H9 (cell line): ENCODE data around the gene LITAF. TPM values are rescaled to one million over a fixed set of nuclear protein-coding genes. Genes with fewer than 3 reads are reported as not detected.

Experiments used
- DNase-seq: peaks from one replicate; pipeline ENCODE4 v3.0.0-alpha.2; 2017
- H2AFZ ChIP-seq: one replicate; pipeline ENCODE4 v1.6.1; 2013; ENCODE audit warnings: mild to moderate bottlenecking, low read length, control low read depth, moderate library complexity
- H2AK5ac ChIP-seq: 2 replicates; pipeline ENCODE4 v1.6.1; 2013; ENCODE audit warnings: low read length, control low read depth, mixed read lengths; ENCODE audit not compliant: insufficient read length
- H2BK120ac ChIP-seq: one replicate; pipeline ENCODE4 v1.6.1; 2013; ENCODE audit warnings: low read depth, mild to moderate bottlenecking, low read length, control low read depth, inconsistent platforms; ENCODE audit not compliant: poor library complexity, severe bottlenecking
- H2BK12ac ChIP-seq: 2 replicates; pipeline ENCODE4 v1.6.1; 2013; ENCODE audit warnings: low read length, control low read depth, mixed read lengths, low read depth; ENCODE audit not compliant: insufficient read length
- H2BK15ac ChIP-seq: 2 replicates; pipeline ENCODE4 v1.6.1; 2013; ENCODE audit warnings: low read depth, low read length, control low read depth
- H2BK20ac ChIP-seq: one replicate; pipeline ENCODE4 v1.6.1; 2013; ENCODE audit warnings: low read depth, mild to moderate bottlenecking, low read length, control low read depth, inconsistent platforms; ENCODE audit not compliant: poor library complexity, severe bottlenecking
- H2BK5ac ChIP-seq: 2 replicates; pipeline ENCODE4 v1.6.1; 2013; ENCODE audit warnings: low read length, control low read depth, mixed read lengths; ENCODE audit not compliant: insufficient read length
- H3K14ac ChIP-seq: 2 replicates; pipeline ENCODE4 v1.6.1; 2013; ENCODE audit warnings: low read length, control low read depth; ENCODE audit not compliant: insufficient read depth
- H3K18ac ChIP-seq: 2 replicates; pipeline ENCODE4 v1.6.1; 2013; ENCODE audit warnings: low read depth, mild to moderate bottlenecking, mixed read lengths, low read length, control low read depth; ENCODE audit not compliant: insufficient read length
- H3K23ac ChIP-seq: 2 replicates; pipeline ENCODE4 v1.6.1; 2013; ENCODE audit warnings: low read length, control low read depth, mixed read lengths, low read depth; ENCODE audit not compliant: insufficient read length
- H3K23me2 ChIP-seq: 2 replicates; pipeline ENCODE4 v1.6.1; 2013; ENCODE audit warnings: low read depth, mild to moderate bottlenecking, mixed read lengths, low read length, control low read depth; ENCODE audit not compliant: insufficient read length, poor library complexity, severe bottlenecking
- H3K27ac ChIP-seq: 2 replicates; pipeline ENCODE4 v1.5.1; 2013; ENCODE audit warnings: low read length, control low read depth, mixed read lengths, low read depth; ENCODE audit not compliant: insufficient read length
- H3K27me3 ChIP-seq: 2 replicates; pipeline ENCODE4 v1.6.1; 2013; ENCODE audit warnings: low read length, control low read depth, inconsistent platforms; ENCODE audit not compliant: insufficient read depth
- H3K4ac ChIP-seq: 2 replicates; pipeline ENCODE4 v1.6.1; 2013; ENCODE audit warnings: low read depth, mild to moderate bottlenecking, control low read depth, inconsistent platforms, low read length, moderate library complexity
- H3K4me1 ChIP-seq: 2 replicates; pipeline ENCODE4 v1.6.1; 2013; ENCODE audit warnings: low read length, control low read depth, inconsistent platforms; ENCODE audit not compliant: insufficient read depth
- H3K4me2 ChIP-seq: 2 replicates; pipeline ENCODE4 v1.6.1; 2013; ENCODE audit warnings: low read length, control low read depth, mixed read lengths; ENCODE audit not compliant: insufficient read length, insufficient read depth
- H3K56ac ChIP-seq: 2 replicates; pipeline ENCODE4 v1.6.1; 2013; ENCODE audit warnings: low read depth, mild to moderate bottlenecking, mixed read lengths, low read length, control low read depth; ENCODE audit not compliant: insufficient read length
- H3K79me1 ChIP-seq: 2 replicates; pipeline ENCODE4 v1.6.1; 2013; ENCODE audit warnings: low read depth, mild to moderate bottlenecking, moderate library complexity, low read length, control low read depth, inconsistent platforms; ENCODE audit not compliant: insufficient read depth, poor library complexity, severe bottlenecking
- H3K79me2 ChIP-seq: 2 replicates; pipeline ENCODE4 v1.6.1; 2013; ENCODE audit warnings: low read length, control low read depth, inconsistent platforms; ENCODE audit not compliant: insufficient read depth
- H3K9ac ChIP-seq: 2 replicates; pipeline ENCODE4 v1.6.1; 2013; ENCODE audit warnings: low read length, control low read depth, mixed read lengths; ENCODE audit not compliant: insufficient read length; ENCODE audit errors: extremely low read depth
- H3K9me3 ChIP-seq: one replicate; pipeline ENCODE4 v1.6.1; 2013; ENCODE audit warnings: low read depth, low read length, inconsistent platforms; ENCODE audit not compliant: control insufficient read depth
- H3T11ph ChIP-seq: one replicate; pipeline ENCODE4 v1.6.1; 2013; ENCODE audit warnings: mild to moderate bottlenecking, low read length, control low read depth, inconsistent platforms
- H4K20me1 ChIP-seq: one replicate; pipeline ENCODE4 v1.6.1; 2013; ENCODE audit not compliant: control insufficient read depth, insufficient read length, insufficient read depth
- H4K5ac ChIP-seq: 2 replicates; pipeline ENCODE4 v1.6.1; 2013; ENCODE audit warnings: low read depth, mild to moderate bottlenecking, mixed read lengths, low read length, control low read depth; ENCODE audit not compliant: insufficient read length
- H4K8ac ChIP-seq: replicated peaks from 2 replicates; pipeline ENCODE4 v1.6.1; 2013; ENCODE audit warnings: low read length, control low read depth, mixed read lengths, low read depth; ENCODE audit not compliant: insufficient read length
- H4K91ac ChIP-seq: 2 replicates; pipeline ENCODE4 v1.6.1; 2013; ENCODE audit warnings: low read depth, mild to moderate bottlenecking, moderate library complexity, mixed read lengths, low read length, control low read depth; ENCODE audit not compliant: insufficient read length
- H3K27ac Mint-ChIP-seq, 3 experiments: 2 replicates in 2 of 3; 3 replicates in 1 of 3; pipeline ENCODE4 v1.8.0; 2020 to 2021; ENCODE audit warnings: mixed read lengths in 3 of 3, mild to moderate bottlenecking in 1 of 3, moderate library complexity in 1 of 3
- H3K27me3 Mint-ChIP-seq: 2 replicates; pipeline ENCODE4 v1.8.0; 2021; ENCODE audit warnings: low read depth, mild to moderate bottlenecking, moderate library complexity, mixed read lengths
- H3K36me3 Mint-ChIP-seq, 3 experiments: 2 replicates in 2 of 3; 3 replicates in 1 of 3; pipeline ENCODE4 v1.8.0; 2020 to 2021; ENCODE audit warnings: low read depth in 3 of 3, mixed read lengths in 3 of 3; ENCODE audit not compliant: insufficient read depth in 1 of 3
- H3K4me1 Mint-ChIP-seq, 2 experiments: 2 replicates each; pipeline ENCODE4 v1.8.0; 2020; ENCODE audit warnings: mixed read lengths in 2 of 2
- H3K4me3 Mint-ChIP-seq, 2 experiments: 2 replicates in 1 of 2; 3 replicates in 1 of 2; pipeline ENCODE4 v1.8.0; 2020 to 2021; ENCODE audit warnings: mild to moderate bottlenecking in 2 of 2, mixed read lengths in 2 of 2, moderate library complexity in 1 of 2
- H3K9me3 Mint-ChIP-seq, 2 experiments: 2 replicates in 1 of 2; 3 replicates in 1 of 2; pipeline ENCODE4 v1.8.0; 2020; ENCODE audit warnings: mild to moderate bottlenecking in 2 of 2, mixed read lengths in 2 of 2, moderate library complexity in 1 of 2
- WGBS: extraction: QIAGEN DNeasy Blood & Tissue Kit; methylation state at CpG from one replicate; pipeline ENCODE4 v1.1.7; 2013; ENCODE audit warnings: missing lambda C conversion rate, low lambda C conversion rate, mixed read lengths; ENCODE audit not compliant: insufficient read length; ENCODE audit errors: extremely low coverage; 5-methylcytosine and 5-hydroxymethylcytosine counted together
- total RNA-seq: library from RNA; stranded (reverse); gene quantifications from 2 replicates; pipeline ENCODE4 v1.2.1, GENCODE V29; 2021
- TF ChIP-seq, protein P1 (sequence below): fragments of 200-600 bp; sonication (generic); conservative IDR thresholded peaks from 3 replicates; pipeline ENCODE4 v1.8.0; 2021; ENCODE audit warnings: antibody characterized with exemption, mild to moderate bottlenecking

The LITAF gene
- total RNA-seq, 1 experiment from 2014 or later = 249 TPM

- Histone ChIP-seq H2BK120ac (no peak overlapping the region), H3K23me2 (no peaks in the 10 kb centered on the region), H2AFZ (no peak overlapping the region), H3K27me3 (no peaks in the 10 kb centered on the region), H3K4me1 (no peaks in the 10 kb centered on the region), H2BK12ac (no peak overlapping the region), H4K5ac (no peak overlapping the region), H2AK5ac (no peak overlapping the region), H3K18ac (no peak overlapping the region), H3K79me1 (no peaks in the 10 kb centered on the region), H3K9ac (no peak overlapping the region), H4K8ac (no peak overlapping the region), H4K91ac (no peak overlapping the region), H3K4me2 (no peak overlapping the region), H3K56ac (no peak overlapping the region), H3K79me2 (no peaks in the 10 kb centered on the region), H3K27ac (no peak overlapping the region), H2BK20ac (no peak overlapping the region), H4K20me1 (no peaks in the 10 kb centered on the region), H2BK15ac (no peak overlapping the region), H3K9me3 (no peaks in the 10 kb centered on the region), H2BK5ac (no peak overlapping the region), H3K23ac (no peak overlapping the region), H3K4ac (no peak overlapping the region), H3T11ph (no peak overlapping the region), H3K14ac (no peak overlapping the region)
- DNase-seq = no peak
- no peak overlapping the region for H3K4me3 Mint-ChIP-seq
- WGBS = no CpG with 5 or more reads among the region's 5 CpGs
- peak overlapping the region in 1 of 3 experiments; percentile 8; a peak in 1 of 7 replicates for H3K27ac Mint-ChIP-seq
- H3K4me1 Mint-ChIP-seq = peaks cover 36 to 48% of the 10 kb centered on the region in 2 experiments
- H3K9me3 Mint-ChIP-seq = no peaks in the 10 kb centered on the region
- H3K27me3 Mint-ChIP-seq = peaks cover 1% of the 10 kb centered on the region; the same call in 1 of the 2 replicates
- TF ChIP-seq, protein P1, sequence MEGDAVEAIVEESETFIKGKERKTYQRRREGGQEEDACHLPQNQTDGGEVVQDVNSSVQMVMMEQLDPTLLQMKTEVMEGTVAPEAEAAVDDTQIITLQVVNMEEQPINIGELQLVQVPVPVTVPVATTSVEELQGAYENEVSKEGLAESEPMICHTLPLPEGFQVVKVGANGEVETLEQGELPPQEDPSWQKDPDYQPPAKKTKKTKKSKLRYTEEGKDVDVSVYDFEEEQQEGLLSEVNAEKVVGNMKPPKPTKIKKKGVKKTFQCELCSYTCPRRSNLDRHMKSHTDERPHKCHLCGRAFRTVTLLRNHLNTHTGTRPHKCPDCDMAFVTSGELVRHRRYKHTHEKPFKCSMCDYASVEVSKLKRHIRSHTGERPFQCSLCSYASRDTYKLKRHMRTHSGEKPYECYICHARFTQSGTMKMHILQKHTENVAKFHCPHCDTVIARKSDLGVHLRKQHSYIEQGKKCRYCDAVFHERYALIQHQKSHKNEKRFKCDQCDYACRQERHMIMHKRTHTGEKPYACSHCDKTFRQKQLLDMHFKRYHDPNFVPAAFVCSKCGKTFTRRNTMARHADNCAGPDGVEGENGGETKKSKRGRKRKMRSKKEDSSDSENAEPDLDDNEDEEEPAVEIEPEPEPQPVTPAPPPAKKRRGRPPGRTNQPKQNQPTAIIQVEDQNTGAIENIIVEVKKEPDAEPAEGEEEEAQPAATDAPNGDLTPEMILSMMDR = no peak
- no peaks in the 10 kb centered on the region for H3K36me3 Mint-ChIP-seq
Observed at GRCh38 chr16:11605891-11606290, 19.2 kb upstream of the LITAF start.
